Fibroblast of lung (primary cell): ENCODE results near the gene PDE10A. TPM values are rescaled to one million over a fixed set of nuclear protein-coding genes. Genes with fewer than 3 reads are reported as not detected.

Experiments used
- DNase-seq, 2 donors: peaks; one replicate each; pipeline versions ENCODE4 v3.0.0 to v3.0.0-alpha.2; 2010; ENCODE audit warnings: low read depth in 2 of 2
- H2AFZ ChIP-seq: 2 replicates; pipeline ENCODE4 v1.5.1; 2012; ENCODE audit warnings: low read length, control low read depth, inconsistent platforms
- H3K27ac ChIP-seq: 2 replicates; pipeline ENCODE4 v1.5.1; 2011; ENCODE audit warnings: low read length, control low read depth; ENCODE audit not compliant: insufficient read depth
- H3K27me3 ChIP-seq: 2 replicates; pipeline ENCODE4 v1.5.1; 2011; ENCODE audit warnings: mild to moderate bottlenecking, low read length; ENCODE audit not compliant: control insufficient read depth, insufficient read depth
- H3K36me3 ChIP-seq: 2 replicates; pipeline ENCODE4 v1.5.1; 2011; ENCODE audit warnings: low read length; ENCODE audit not compliant: control insufficient read depth, insufficient read depth
- H3K4me1 ChIP-seq: 2 replicates; pipeline ENCODE4 v1.5.1; 2011; ENCODE audit warnings: low read length; ENCODE audit not compliant: control insufficient read depth, insufficient read depth; ENCODE audit errors: extremely low read depth
- H3K4me2 ChIP-seq: 2 replicates; pipeline ENCODE4 v1.5.1; 2011; ENCODE audit warnings: low read length, control low read depth; ENCODE audit not compliant: insufficient read depth; ENCODE audit errors: extremely low read depth
- H3K4me3 ChIP-seq, 4 experiments: fragments of 200-600 bp in 1 of 4; sonication (generic) in 1 of 4; replicated peaks in 1 of 4; 2 replicates each; pipeline ENCODE4 v1.5.1; 2011 to 2016; ENCODE audit warnings: low read length in 4 of 4, low read depth in 3 of 4, mild to moderate bottlenecking in 3 of 4, control low read depth in 2 of 4, inconsistent platforms in 1 of 4, mixed read lengths in 1 of 4; ENCODE audit not compliant: insufficient read depth in 1 of 4; ENCODE audit errors: control extremely low read depth in 1 of 4
- H3K79me2 ChIP-seq: 2 replicates; pipeline ENCODE4 v1.5.1; 2012; ENCODE audit warnings: mild to moderate bottlenecking, low read length, inconsistent platforms; ENCODE audit not compliant: control insufficient read depth, insufficient read depth
- H3K9ac ChIP-seq: 2 replicates; pipeline ENCODE4 v1.5.1; 2011; ENCODE audit warnings: mild to moderate bottlenecking, low read length, control low read depth; ENCODE audit not compliant: insufficient read depth
- H3K9me3 ChIP-seq: 2 replicates; pipeline ENCODE4 v1.5.1; 2012; ENCODE audit warnings: low read depth, low read length; ENCODE audit not compliant: control insufficient read depth, insufficient read depth
- H4K20me1 ChIP-seq: 2 replicates; pipeline ENCODE4 v1.5.1; 2011; ENCODE audit warnings: low read length; ENCODE audit not compliant: control insufficient read depth, insufficient read depth; ENCODE audit errors: extremely low read depth
- EZH2 ChIP-seq: IDR thresholded peaks from 2 replicates; pipeline ENCODE4 v1.5.1; 2012; ENCODE audit warnings: low read length, control low read depth, mild to moderate bottlenecking; ENCODE audit errors: missing control alignments
- polyA plus RNA-seq, 2 donors: library from polyadenylated mRNA; depleted of rRNA in 1 of 2; stranded (reverse) in 1 of 2; unstranded in 1 of 2; fragments of >200 nt; gene quantifications; 2 replicates each; pipeline ENCODE4 v1.2.1, GENCODE V29; 2011 to 2012; ENCODE audit warnings: missing spikeins in 1 of 2
- total RNA-seq: library from RNA; depleted of rRNA; stranded (reverse); fragments of >200 nt; gene quantifications from 2 replicates; pipeline ENCODE4 v1.2.1, GENCODE V29; 2014
- TF ChIP-seq, protein P1 (sequence below), 2 donors: IDR thresholded peaks in 1 of 2; conservative IDR thresholded peaks in 1 of 2; 1 replicate in 1 of 2; 2 replicates in 1 of 2; pipeline ENCODE4 v1.5.1; 2011 to 2012; ENCODE audit warnings: low read length in 2 of 2, control low read depth in 1 of 2, inconsistent platforms in 1 of 2, low read depth in 1 of 2, mild to moderate bottlenecking in 1 of 2

PDE10A gene
- total and polyA plus RNA-seq, 2 donors (not counting 1 experiment from before 2014, with no cell fraction given) = under 0.01 to 0.19 TPM

DNA sequence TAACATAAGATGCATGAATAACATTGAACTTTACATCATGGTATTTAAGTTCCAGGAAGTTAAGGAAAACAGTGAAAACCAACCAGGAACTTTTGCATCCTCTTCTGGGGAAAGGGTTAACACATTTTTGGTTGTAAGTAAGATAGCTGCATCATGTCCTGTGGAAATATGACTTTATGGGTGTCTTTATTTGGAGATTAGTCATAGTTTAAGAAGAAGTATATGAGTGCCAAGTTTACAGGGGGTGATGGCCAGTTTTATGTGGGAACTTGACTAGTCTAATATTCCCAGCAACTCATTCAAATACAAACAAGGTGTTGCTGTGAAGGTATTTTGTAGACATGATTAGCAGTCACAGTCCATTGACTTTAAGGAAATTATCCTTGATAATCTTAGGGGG lies 78.0 kb downstream of the PDE10A start:
- Histone ChIP-seq H3K4me3 (no peak overlapping the region), H3K4me1 (no peaks in the 10 kb centered on the region), H3K79me2 (no peaks in the 10 kb centered on the region), H3K27me3 (no peaks in the 10 kb centered on the region), H3K27ac (no peak overlapping the region), H3K4me2 (no peak overlapping the region), H2AFZ (no peak overlapping the region), H3K9ac (no peak overlapping the region), H3K9me3 (no peaks in the 10 kb centered on the region), H3K36me3 (no peaks in the 10 kb centered on the region), H4K20me1 (no peaks in the 10 kb centered on the region)
- TF ChIP-seq, protein P1, sequence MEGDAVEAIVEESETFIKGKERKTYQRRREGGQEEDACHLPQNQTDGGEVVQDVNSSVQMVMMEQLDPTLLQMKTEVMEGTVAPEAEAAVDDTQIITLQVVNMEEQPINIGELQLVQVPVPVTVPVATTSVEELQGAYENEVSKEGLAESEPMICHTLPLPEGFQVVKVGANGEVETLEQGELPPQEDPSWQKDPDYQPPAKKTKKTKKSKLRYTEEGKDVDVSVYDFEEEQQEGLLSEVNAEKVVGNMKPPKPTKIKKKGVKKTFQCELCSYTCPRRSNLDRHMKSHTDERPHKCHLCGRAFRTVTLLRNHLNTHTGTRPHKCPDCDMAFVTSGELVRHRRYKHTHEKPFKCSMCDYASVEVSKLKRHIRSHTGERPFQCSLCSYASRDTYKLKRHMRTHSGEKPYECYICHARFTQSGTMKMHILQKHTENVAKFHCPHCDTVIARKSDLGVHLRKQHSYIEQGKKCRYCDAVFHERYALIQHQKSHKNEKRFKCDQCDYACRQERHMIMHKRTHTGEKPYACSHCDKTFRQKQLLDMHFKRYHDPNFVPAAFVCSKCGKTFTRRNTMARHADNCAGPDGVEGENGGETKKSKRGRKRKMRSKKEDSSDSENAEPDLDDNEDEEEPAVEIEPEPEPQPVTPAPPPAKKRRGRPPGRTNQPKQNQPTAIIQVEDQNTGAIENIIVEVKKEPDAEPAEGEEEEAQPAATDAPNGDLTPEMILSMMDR (conservative IDR thresholded peaks at IDR 0.05 in 1 of 2, IDR thresholded peaks at IDR 0.05 in 1 of 2; ENCODE audit: low read depth in 1 of 2, low read length in 2 of 2) = no peak
- no peak for TF ChIP-seq EZH2
- DNase-seq = peak; percentile 5 to 15

DNA sequence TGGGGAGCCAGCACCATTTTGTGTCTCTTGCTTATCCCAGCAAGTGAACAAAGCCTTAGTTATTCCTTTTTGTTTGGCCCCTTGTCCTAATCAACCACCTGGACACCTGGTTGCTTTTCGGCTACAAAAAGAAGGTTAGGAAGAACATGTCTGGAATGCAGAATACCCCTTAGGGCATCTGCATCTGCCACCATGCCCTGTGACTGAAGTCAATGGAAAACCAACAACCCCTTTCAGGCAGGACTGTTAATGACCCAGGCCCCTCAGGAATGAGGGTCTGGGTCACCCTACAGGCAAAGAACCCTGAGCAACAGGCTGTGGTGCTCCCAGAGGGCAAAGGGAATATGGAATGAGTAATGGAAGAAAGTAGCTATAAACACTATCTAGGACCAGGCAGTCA lies 78.5 kb downstream of the PDE10A start:
- Histone ChIP-seq H3K36me3 (no peaks in the 10 kb centered on the region), H3K4me2 (no peak overlapping the region), H3K27ac (no peak overlapping the region), H3K4me3 (no peak overlapping the region), H3K79me2 (no peaks in the 10 kb centered on the region), H3K27me3 (no peaks in the 10 kb centered on the region), H3K9ac (no peak overlapping the region), H3K9me3 (no peaks in the 10 kb centered on the region), H2AFZ (no peak overlapping the region), H3K4me1 (no peaks in the 10 kb centered on the region), H4K20me1 (no peaks in the 10 kb centered on the region)
- no peak for DNase-seq
- no peak for TF ChIP-seq EZH2
- TF ChIP-seq, protein P1 (conservative IDR thresholded peaks at IDR 0.05 in 1 of 2, IDR thresholded peaks at IDR 0.05 in 1 of 2; ENCODE audit: low read depth in 1 of 2, low read length in 2 of 2) = no peak

DNA sequence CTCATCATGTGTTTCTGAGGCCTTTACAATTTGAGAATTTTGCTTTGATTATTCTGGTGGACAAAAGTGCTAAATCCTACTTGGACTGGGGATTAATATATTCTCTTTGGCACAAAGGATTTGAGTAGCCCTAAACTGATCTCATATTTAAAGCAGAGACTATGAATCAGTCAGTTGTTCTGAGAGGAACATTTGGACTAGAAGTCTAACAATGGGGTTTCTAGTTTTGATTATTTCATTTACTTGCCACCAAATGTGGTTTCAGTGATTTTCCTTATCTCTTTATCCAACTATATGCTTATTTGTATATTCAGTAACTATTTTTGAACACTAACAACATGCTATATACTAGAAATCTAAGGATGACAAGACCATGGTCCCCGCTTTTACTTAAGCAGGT lies 81.4 kb downstream of the PDE10A start:
- no peaks in the 10 kb centered on the region for H3K79me2 ChIP-seq
- no peaks in the 10 kb centered on the region for H4K20me1 ChIP-seq
- no peak overlapping the region for H3K4me2 ChIP-seq
- no peaks in the 10 kb centered on the region for H3K4me1 ChIP-seq
- no peak overlapping the region for H3K27ac ChIP-seq
- DNase-seq = no peak
- no peaks in the 10 kb centered on the region for H3K27me3 ChIP-seq
- no peaks in the 10 kb centered on the region for H3K36me3 ChIP-seq
- TF ChIP-seq EZH2 = no peak
- TF ChIP-seq, protein P1 (conservative IDR thresholded peaks at IDR 0.05 in 1 of 2, IDR thresholded peaks at IDR 0.05 in 1 of 2; ENCODE audit: low read depth in 1 of 2, low read length in 2 of 2) = no peak
- no peak overlapping the region for H3K9ac ChIP-seq
- H3K9me3 ChIP-seq = no peaks in the 10 kb centered on the region
- no peak overlapping the region for H2AFZ ChIP-seq
- no peak overlapping the region for H3K4me3 ChIP-seq
